ENCODE data around the gene STIM2.

STIM2 gene

DNA sequence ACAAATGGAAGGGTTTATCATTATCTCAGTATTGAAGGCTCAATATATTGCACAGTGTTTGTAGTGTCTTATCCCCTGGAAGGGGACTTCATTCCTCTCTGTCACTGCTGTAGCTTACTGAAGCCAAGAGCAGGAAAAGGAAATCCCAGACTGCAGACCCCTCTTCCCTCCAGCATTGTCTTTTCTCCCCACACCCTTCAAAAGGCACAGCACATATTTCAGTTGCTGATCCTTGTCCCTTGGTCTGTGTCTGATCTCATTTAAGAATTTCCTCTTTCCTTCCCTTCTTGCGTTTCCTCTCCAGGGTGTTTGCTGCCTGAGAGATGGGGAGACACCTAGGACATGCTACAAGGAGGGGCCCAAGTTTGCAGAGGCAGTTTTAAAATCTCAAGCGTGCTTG is 40.1 kb downstream of the STIM2 start:
- DNase-seq (ENCODE audit: low read depth), result no peak

DNA sequence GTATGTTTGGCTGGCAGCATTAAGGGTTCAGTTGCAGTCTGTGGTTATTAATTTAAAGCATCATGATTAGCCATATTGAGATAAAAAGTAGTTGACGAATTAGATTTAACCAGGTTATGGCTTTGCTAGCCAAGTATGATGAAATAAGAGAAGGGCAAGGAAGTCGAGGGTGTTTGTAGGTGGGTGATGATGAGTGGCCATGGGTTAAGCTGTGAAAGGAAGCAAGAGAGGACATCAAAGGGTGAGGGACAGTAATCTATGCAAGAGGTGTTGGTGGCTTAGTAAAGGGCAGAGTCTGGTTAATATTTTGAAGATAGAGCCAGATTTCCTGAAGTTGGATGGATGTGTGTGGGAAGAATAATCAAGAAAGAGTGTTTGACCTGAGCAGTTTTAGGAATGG is 44.5 kb downstream of the STIM2 start:
- no peak for DNase-seq (ENCODE audit: low read depth)

DNA sequence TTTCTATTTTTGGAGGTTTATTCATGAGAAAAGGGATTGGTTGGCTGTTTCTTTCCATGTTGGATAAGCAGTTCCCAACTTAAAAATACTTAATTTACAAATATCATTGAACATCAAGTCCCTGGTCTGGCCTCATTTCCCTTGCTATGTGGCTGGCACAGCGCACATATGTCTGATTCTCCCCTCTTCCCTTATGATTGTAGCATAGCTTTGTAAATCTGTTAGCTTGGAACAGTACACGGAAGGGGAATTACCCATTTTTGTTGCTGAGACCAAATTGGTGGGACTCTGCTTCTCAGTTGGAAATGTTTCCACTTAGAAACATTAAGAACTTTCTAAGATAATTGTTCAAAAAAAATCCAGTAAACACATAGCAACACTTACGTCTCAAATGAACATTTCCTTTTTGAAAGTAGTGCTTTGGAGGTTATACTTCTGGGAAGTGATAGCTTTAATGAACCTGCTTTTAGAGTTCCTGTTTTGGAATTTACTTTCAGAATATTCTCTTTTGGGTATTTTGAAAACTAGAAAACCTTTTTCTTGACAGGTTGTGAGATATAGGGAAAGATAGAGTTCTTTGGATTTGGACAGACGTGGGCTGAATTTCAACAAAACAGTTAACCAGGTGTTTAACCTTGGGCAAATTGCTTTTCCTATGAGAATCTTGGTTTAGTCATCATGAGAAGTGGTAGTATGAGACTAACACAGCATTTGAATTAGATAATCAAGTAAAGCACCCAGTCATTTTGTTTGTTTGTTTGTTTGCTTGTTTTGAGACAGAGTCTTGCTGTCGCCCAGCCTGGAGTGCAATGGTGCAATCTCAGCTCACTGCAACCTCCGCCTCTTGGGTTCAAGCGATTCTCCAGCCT is 47.3 kb downstream of the STIM2 start:
- DNase-seq (ENCODE audit: low read depth), result no peak

DNA sequence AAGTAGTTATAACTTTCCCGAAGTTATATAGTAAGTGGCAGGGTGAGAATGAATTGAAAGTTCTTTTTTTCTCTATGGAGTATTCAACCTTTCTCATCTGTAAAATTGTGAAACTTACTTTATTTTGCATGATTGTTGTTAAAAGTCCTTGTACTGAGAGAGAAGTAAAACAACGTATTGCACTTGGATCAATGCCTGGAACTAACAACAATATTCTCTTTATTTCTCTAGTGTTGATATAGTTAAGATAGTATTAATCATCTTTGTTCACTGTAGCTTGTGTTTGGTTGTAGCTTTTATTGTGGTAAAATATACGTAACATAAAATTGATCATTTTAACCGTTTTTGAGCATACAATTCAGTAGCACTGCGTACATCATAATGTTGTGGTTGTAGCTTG is 48.7 kb downstream of the STIM2 start:
- no peak for DNase-seq (ENCODE audit: low read depth)

DNA sequence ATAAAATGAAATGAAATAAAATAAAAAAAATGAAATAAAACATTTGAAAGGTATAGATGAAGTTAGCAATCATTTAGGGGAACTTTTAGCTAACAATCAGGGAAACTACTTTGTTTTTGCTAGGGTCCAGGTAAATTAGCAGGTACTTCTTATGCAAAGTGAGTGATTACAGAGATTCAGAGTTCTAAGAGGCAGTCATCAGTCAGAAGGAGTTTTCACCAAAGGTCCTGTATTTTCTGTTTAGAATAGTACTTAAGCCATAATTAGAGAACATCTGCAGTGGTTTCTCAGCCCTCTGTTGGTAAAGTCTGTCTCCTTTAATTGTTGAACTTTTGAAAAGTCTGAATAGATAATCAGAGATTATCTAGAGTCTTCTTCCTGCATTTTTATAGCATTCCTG is 50.6 kb downstream of the STIM2 start:
- DNase-seq (ENCODE audit: low read depth), result no peak

DNA sequence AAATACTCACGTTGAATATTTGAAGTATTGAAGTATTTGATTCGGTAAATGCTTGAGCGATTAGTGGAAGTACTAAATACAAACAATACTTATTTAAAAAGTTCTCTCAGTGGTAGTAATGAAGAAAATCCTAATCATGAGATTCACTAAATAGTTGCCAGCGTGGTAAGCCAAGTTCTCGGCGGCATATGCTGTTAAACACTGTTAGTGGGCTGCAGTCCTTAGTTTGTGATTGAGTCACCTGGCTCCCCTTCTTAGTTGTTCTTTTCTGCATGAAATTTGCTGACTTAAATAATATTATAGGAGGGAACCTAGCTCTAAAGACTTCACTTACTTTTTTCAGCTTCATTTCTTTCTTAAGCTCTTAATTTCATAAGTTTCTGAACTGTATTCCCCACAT is 51.4 kb downstream of the STIM2 start:
- no peak for DNase-seq (ENCODE audit: low read depth)

DNA sequence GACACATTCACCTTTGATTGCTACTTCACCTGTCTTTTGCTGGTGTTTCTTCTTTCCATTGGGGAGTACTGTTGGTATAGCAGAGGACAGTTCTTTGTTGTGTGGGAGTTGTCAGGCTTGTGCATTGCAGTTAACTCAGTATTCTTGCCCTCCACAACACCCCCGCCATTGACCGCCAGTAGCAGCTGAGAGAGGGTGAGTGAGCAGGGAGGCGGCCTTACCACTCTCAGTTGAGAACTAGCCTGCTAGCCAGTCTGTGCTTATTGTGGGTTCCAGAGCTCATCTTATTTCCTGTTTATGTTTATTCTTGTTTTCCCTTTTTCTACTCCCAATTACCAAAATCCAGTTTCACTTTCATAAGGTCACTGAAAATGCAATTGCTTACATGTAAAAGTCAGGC is 52.2 kb downstream of the STIM2 start:
- no peak for DNase-seq (ENCODE audit: low read depth)

DNA sequence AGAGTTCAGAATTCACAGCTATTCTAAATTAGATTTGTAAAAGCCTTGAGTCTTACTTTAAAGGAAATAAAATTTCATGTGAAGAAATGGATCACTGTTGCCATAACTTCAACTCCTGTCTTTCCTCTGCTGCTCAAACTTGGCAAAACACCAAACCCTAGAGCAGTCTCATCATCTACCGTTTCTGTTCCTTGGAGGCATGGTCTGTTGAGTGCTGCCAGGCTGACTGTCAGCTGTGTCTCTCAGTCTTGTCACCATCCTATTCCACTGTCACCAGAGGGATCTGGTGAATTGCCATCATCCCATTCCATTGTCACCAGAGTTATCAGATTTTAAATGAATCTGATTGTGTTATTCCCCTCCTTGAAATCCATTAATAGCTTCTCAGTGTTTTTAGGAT is 55.6 kb downstream of the STIM2 start:
- DNase-seq (ENCODE audit: low read depth), result peak; percentile 20

DNA sequence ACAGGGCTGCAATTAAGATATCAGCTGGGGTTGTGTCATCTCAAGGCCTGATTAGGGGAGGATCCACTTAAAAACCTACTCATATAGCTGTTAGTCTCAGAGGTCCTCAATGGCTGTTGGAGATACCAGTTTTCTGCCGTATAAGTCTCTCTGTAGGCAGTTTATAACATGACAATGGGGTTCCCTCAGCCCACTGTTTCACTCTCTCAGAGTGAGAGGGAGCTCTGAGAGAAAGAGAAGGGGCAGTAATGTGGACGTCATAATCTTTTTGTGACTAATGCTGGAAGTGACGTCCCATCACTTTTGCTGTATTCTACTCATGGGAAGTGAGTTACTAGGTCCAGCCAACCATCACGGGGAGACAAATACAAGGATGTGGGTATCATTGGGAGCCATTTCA is 70.3 kb downstream of the STIM2 start:
- no peak for DNase-seq (ENCODE audit: low read depth)

DNA sequence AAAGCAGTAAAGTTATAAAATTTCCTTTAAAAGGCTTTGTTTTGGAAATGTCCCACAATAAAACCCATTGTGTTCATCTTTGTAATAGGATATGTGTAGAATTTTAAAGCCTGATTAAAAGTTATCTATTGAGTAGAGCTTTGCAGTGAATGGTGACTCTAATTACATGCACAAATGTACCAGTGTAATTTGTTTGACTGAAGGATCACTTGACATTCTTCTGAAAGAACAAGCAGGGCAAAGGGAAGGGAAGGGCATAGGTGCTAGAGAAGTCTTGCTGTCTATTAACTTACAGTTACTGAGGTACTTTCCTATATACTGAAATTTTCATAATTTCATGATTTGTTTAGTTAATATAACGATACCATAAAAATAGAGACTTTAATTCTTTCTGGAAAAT is 70.8 kb downstream of the STIM2 start:
- DNase-seq (ENCODE audit: low read depth), result no peak

DNA sequence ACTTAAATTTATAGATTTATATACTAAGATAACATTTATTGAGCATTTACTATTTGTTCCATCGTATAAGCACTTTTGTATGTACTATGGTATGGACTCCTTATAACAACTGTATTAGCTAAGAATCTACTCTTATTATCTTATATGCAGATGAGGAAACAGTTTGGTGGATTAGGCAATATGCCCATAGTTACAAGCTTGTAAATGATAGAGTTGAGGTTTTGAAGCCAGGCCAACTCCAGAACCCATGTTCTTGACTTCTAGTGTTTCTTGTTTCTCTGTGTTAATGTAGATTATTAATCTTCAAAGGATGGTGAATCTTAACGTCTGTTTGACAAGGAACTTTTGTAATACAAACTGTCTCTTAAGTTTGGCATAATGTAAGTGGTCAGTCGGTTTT is 71.3 kb downstream of the STIM2 start:
- DNase-seq (ENCODE audit: low read depth), result no peak

DNA sequence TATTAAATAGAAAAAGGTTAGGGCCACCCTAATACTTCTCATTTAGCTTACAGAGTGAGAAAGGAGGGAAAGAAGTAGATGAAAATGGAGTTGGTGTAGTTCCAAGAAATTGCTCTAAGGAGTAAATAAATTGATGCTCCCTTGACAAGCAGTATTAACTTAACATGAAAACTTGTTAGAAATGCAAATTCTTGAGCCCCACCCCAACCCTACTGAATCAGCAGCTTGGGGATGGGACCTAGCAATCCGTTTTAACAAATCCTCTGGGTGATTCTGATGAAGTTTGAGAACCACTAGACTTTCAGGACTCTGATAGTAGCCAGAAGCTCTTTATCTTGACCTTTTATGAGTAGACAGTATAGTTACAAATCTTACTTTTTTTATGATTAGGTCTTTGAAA is 74.8 kb downstream of the STIM2 start:
- DNase-seq (ENCODE audit: low read depth), result no peak

DNA sequence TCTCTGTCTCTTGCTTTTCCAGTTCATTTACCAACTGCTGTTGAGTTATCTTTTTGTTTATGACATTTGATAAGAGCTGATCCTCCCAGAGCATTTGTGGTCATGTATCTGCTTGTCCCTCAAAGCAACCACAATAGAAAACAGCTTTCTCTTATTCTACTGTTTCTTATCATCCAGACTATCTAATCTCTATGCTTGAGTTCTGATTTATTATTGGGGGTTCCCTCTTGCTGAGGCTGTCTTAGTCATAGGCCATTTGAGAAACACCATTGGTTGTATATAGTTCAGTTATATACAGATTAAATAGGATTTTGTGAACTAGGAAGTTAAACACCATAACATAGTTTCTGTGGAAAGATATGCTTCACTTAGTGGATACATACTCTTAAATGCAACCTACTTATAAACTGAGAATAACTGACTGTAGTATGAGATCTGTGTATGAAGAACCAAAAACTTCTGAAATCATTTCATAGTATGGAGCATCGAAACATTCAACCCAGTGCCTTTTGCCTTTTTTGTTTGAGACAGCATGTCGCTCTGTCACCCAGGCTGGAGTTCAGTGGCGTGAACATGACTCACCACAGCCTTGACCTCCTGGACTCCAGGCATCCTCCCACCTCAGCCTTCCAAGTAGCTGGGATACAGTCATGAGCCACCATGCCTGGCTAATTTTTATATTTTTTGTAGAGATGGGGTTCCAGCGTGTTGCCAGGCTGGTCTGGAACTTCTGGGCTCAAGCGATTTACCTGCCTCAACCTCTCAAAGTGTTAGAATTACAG is 75.8 kb downstream of the STIM2 start:
- DNase-seq (ENCODE audit: low read depth), result peak; percentile 36

DNA sequence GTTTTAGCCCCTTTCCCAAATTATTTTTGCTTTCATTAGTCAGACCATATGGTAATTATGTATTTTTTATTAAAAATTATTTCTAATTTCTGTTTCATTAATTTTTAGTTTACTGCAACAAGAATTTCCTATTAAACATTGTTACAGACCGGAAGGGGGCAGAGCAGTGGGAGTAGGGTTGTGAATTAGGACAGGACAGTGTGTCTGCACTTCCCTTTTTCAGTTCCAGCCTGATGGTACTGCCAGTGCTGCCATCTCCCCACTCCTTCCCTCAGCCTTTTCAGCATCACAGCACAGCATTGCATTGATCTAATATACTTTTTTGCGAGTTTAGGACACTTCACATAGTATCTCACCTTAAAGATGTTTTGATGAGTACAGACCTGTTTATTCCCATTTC is 76.5 kb downstream of the STIM2 start:
- DNase-seq (ENCODE audit: low read depth), result no peak

DNA sequence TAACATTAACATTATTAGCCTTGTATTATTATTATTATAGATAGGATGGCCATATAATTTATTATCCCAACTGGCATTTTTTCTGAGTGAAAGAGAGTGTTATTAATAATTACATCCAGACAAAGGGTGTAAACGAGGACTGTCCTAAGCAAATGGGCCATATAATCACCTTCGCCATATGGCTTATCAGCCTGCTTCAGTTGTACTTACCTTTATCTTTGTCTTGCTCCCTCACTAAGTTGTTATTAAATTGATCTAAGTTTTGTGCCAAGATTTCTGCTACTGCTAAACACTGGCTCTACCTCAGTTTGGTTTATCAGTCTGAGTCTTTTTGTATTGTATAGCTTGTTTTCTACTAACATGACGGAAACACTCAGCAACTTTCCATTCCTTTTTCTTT is 76.9 kb downstream of the STIM2 start:
- DNase-seq (ENCODE audit: low read depth), result no peak

DNA sequence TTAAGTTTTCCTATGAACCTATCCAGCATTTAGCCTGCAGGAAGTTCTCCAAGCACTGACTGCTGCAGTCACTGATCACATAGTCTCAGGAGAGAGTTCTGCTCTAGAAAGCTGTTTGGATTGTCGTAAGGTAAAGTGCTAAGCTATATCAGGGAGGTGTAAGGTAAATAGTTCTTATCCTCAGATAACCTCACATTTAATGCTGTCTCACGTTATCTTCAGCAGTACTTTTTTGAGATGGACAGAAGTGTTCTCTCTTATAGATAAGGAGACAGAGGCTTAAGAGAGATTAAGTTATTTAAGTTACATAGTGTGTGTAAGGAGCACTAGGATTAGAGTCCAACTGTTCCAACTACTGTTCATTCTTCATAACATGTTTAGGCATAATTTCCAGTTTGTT is 77.9 kb downstream of the STIM2 start:
- no peak for DNase-seq (ENCODE audit: low read depth)

DNA sequence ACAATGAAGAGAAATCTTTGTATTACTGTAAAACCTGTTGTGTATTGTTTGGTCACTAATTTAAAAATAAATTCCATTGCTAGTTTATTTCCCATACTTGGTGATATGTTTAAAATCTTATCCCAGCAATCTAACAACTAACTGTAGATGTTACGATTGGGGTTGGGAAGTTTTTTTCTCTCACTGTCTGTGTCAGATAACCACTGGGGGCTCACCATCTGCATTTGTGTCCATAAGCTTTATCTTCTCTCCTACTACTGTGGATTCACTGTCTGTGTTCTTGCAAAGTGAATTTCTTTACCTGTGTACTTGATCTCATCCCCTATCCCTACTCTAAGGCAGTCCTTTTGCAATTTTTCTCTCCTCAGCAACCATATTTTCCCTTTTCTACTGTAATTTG is 81.3 kb downstream of the STIM2 start:
- DNase-seq (ENCODE audit: low read depth), result no peak

DNA sequence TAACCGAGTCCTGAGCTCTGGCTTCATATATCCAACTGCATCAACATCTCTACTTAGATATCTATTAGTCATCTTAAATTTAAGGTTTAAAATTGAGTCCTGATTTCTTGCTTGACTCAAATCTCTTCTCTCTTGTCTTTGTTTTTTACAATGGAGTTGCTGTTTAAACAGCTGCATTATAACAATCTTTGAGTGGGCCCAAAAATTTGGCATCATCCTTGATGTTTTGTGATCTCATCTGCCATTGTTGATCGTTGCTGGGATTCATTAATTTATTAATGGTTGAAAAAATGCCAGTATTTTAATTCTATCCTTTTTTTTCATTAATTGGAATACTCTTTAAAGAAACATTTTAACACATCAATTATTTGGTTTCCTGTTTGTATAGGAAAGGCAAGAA is 82.2 kb downstream of the STIM2 start:
- no peak for DNase-seq (ENCODE audit: low read depth)

DNA sequence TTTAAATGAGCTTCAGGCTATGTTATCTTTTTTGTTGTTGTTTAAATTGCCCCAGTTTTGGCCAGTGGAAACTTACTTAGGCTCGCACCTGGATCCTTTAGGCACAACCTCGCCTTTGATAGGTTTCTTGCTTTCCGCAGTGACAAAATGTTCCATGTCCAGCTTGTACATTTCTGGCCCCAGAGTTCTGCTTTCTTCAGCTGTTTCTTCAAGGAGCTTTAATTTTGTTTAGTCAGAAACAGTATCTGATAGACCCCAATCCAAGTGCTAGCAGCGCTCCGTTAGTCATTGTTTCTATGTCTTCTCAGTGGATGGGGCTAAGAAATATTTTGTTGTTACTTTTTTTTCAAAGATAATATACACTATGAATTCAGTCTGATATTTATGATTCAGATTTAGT is 82.8 kb downstream of the STIM2 start:
- DNase-seq (ENCODE audit: low read depth), result no peak

DNA sequence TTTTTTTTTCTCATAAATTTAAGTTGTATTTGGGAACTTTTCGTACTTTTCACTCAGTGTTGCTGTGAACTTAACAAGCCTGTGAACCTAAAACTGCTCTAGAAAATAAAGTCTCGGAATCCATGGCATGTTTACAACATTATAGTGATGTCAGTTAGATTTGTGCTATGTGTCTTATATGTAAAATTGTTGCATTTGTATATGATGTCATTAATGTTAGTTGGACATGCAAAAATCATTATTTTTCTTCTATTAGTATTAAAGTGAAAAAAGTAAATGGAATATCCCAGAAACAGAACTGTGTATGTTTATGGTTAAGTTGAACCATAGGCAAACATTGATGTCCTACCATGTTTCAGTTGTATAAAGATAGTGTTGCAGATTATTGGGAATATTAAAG is 85.2 kb downstream of the STIM2 start:
- DNase-seq (ENCODE audit: low read depth), result no peak

DNA sequence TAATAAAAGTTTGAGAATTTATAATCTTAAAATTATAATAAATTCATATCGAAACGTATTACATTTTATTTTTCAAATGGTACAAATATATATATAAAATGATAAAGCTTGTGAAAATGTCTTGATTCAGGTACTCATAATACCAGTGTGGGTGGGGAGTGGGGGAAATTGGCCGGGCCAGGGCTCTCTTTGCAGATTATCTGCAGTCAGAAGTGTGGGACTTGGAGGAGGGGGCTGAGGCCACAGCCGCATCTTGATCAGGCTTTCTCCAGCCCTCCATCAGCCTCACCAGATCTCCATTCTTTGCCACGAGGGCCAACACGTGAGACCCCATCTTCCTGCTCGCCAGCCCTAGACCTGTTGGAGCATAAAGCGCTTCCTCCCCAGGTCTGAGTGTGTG is 86.7 kb downstream of the STIM2 start:
- no peak for DNase-seq (ENCODE audit: low read depth)

DNA sequence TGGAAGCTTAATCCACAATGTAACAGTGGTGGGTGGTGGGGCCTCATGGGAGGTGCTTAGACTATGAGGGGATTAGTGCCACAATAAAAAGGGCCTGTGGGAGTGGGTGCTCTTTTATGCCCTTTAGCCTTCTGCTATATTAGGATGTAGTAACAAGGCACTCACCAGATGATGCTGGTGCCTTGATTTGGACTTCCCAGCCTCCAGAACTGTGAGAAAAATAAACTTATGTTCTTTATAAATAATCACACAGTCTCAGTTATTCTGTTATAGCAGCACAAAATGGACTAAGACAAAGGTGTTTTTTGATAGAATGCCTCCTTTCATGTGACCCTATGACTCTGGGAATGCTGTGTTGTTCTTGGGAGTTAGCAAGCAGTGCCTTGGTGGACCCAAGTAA is 89.8 kb downstream of the STIM2 start:
- no peak for DNase-seq (ENCODE audit: low read depth)

DNA sequence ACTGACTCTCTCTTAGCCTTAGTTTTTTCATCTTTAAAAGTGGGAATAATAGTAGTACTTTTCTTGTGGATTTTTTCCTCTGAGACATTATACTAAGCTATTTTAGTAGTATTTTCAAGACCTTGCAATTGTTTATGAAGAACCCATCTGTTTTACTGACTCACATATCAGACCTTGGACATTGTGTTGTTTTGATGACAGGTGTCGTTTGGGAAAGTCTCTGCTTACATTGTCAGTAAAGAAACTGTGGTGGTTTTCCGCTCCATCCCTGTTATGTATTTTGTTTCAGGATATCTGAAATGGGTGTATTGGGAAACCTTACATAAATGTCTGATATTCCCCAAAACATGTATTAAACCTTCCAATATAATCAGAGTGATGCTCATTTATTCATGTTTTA is 92.2 kb downstream of the STIM2 start:
- DNase-seq (ENCODE audit: low read depth), result no peak

DNA sequence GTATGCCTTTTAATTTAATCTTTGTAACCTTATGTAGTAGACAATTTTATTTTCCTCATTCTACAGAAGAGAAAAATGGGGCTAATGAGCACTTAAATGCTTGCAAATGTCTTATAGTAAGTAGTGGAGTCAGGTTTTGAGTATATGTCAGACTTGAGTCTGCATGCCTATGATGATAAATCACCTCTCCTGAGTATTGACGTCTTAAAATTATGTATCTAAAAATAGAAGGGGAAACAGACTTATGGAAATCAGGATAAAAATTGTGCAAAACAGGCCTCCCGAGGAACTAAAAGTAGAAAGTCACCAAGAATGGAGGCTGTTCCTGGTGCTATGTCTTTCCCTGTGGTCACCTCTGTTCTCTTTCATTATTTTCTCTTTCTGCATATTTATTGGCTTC is 92.7 kb downstream of the STIM2 start:
- no peak for DNase-seq (ENCODE audit: low read depth)
